Gastrocnemius medialis (tissue), 4 donors: ENCODE measurements around the gene PLXDC2. TPM values are rescaled to one million over a fixed set of nuclear protein-coding genes. Genes with fewer than 3 reads are reported as not detected.

Source experiments
- ATAC-seq, 2 donors: fragments of 150-250 bp; one replicate each; pipeline ENCODE4 v1.9.1; 2016
- DNase-seq, 2 donors: peaks; one replicate each; pipeline ENCODE4 v3.0.0-alpha.2; 2019
- H3K27ac ChIP-seq, 4 donors: fragments of 200-600 bp; sonication (generic); 1 replicate in 1 of 4; 2 replicates in 3 of 4; pipeline ENCODE4 v1.5.1; 2016 to 2018; ENCODE audit warnings: mild to moderate bottlenecking in 2 of 4, moderate library complexity in 1 of 4
- H3K27me3 ChIP-seq, 3 donors: fragments of 200-600 bp; sonication (generic) in 2 of 3; 1 replicate in 1 of 3; 2 replicates in 2 of 3; pipeline versions ENCODE4 v1.5.1 to v1.6.0; 2016 to 2019; ENCODE audit warnings: mild to moderate bottlenecking in 1 of 3, moderate library complexity in 1 of 3
- H3K36me3 ChIP-seq, 2 donors: fragments of 200-600 bp; sonication (generic) in 1 of 2; one replicate each; pipeline ENCODE4 v1.5.1; 2017 to 2018
- H3K4me1 ChIP-seq, 2 donors: fragments of 200-600 bp; sonication (generic) in 1 of 2; one replicate each; pipeline ENCODE4 v1.5.1; 2016 to 2017; ENCODE audit warnings: mild to moderate bottlenecking in 2 of 2
- H3K4me3 ChIP-seq, 4 donors: fragments of 200-600 bp; sonication (generic) in 3 of 4; 1 replicate in 1 of 4; 2 replicates in 3 of 4; pipeline ENCODE4 v1.5.1; 2016 to 2019; ENCODE audit warnings: mild to moderate bottlenecking in 2 of 4
- H3K9me3 ChIP-seq, 3 donors: fragments of 200-600 bp; sonication (generic) in 2 of 3; 1 replicate in 1 of 3; 2 replicates in 2 of 3; pipeline ENCODE4 v1.5.1; 2016 to 2019
- CTCF ChIP-seq, 5 experiments: fragments of 450-650 bp in 3 of 5; fragments of 200-600 bp in 2 of 5; sonication (generic) in 2 of 5; IDR thresholded peaks in 4 of 5; conservative IDR thresholded peaks in 1 of 5; 1 replicate in 4 of 5; 2 replicates in 1 of 5; pipeline ENCODE4 v1.5.1; 2016 to 2019; ENCODE audit warnings: antibody characterized with exemption in 5 of 5, mild to moderate bottlenecking in 3 of 5, moderate library complexity in 3 of 5
- POLR2A ChIP-seq, 2 donors: fragments of 450-650 bp; IDR thresholded peaks; one replicate each; pipeline ENCODE4 v1.6.1; 2017; ENCODE audit warnings: antibody characterized with exemption in 2 of 2, mild to moderate bottlenecking in 2 of 2, moderate library complexity in 2 of 2
- in situ Hi-C, 4 donors: fragments of 200-750 bp; cut with MboI; loops; one replicate each; pipeline versions ENCODE4 v1.15.0 to v1.8.0; 2017; ENCODE audit warnings: low sequenced_read_pairs in 4 of 4
- intact Hi-C: fragments of 100-400 bp; cut with DNase I; formaldehyde crosslinking; loops from one replicate; pipeline ENCODE4 v1.15.1; 2023; ENCODE audit warnings: low total_unique reads
- total RNA-seq, 4 donors: library from RNA; depleted of rRNA; stranded (reverse); fragments of >200 nt; gene quantifications; one replicate each; pipeline versions ENCODE4 v1.1.0 to v1.2.3, GENCODE V29; 2016

Gene PLXDC2
- total RNA-seq, 4 donors from 2014 or later = 13.9 to 19.6 (median 15.0) TPM

GRCh38 chr10:20084451-20084850 lies 268.2 kb downstream of the PLXDC2 start:
- DNase-seq (no peak), ATAC-seq (no peak)
- H3K36me3 ChIP-seq = no peaks in the 10 kb centered on the region
- H3K4me3 ChIP-seq = no peak overlapping the region
- H3K27me3 ChIP-seq = no peaks in the 10 kb centered on the region
- TF ChIP-seq CTCF (IDR thresholded peaks at IDR 0.05 in 4 of 5, conservative IDR thresholded peaks at IDR 0.05 in 1 of 5) = no peak
- TF ChIP-seq POLR2A (IDR thresholded peaks at IDR 0.05) = no peak
- intact Hi-C loops (no loop called here), in situ Hi-C loops (no loop called here)
- no peaks in the 10 kb centered on the region for H3K4me1 ChIP-seq
- H3K27ac ChIP-seq = no peak overlapping the region
- H3K9me3 ChIP-seq = no peaks in the 10 kb centered on the region

GRCh38 chr10:20085115-20085514 lies 268.9 kb downstream of the PLXDC2 start:
- Histone ChIP-seq H3K9me3 (no peaks in the 10 kb centered on the region), H3K27ac (no peak overlapping the region), H3K4me3 (no peak overlapping the region), H3K4me1 (no peaks in the 10 kb centered on the region), H3K36me3 (no peaks in the 10 kb centered on the region), H3K27me3 (no peaks in the 10 kb centered on the region)
- no peak for DNase-seq
- TF ChIP-seq CTCF (IDR thresholded peaks at IDR 0.05 in 4 of 5, conservative IDR thresholded peaks at IDR 0.05 in 1 of 5) = no peak
- no peak for TF ChIP-seq POLR2A (IDR thresholded peaks at IDR 0.05)
- no peak for ATAC-seq
- intact Hi-C loops = no loop called here
- in situ Hi-C loops = no loop called here

GRCh38 chr10:20087353-20087752 lies 271.1 kb downstream of the PLXDC2 start:
- no peaks in the 10 kb centered on the region for H3K36me3 ChIP-seq
- H3K9me3 ChIP-seq = no peaks in the 10 kb centered on the region
- TF ChIP-seq POLR2A (IDR thresholded peaks at IDR 0.05) = no peak
- TF ChIP-seq CTCF (IDR thresholded peaks at IDR 0.05 in 4 of 5, conservative IDR thresholded peaks at IDR 0.05 in 1 of 5) = no peak
- H3K27ac ChIP-seq = no peak overlapping the region
- no peaks in the 10 kb centered on the region for H3K27me3 ChIP-seq
- no peak overlapping the region for H3K4me3 ChIP-seq
- no peaks in the 10 kb centered on the region for H3K4me1 ChIP-seq
- intact Hi-C loops (no loop called here), in situ Hi-C loops (no loop called here)
- DNase-seq (no peak), ATAC-seq (no peak)

GRCh38 chr10:20088061-20088701 lies 271.9 kb downstream of the PLXDC2 start:
- H3K4me3 ChIP-seq = no peak overlapping the region
- intact Hi-C loops = no loop called here
- in situ Hi-C loops = no loop called here
- H3K27me3 ChIP-seq = no peaks in the 10 kb centered on the region
- no peaks in the 10 kb centered on the region for H3K36me3 ChIP-seq
- H3K4me1 ChIP-seq = no peaks in the 10 kb centered on the region
- ATAC-seq = no peak
- no peak for DNase-seq
- no peak overlapping the region for H3K27ac ChIP-seq
- no peaks in the 10 kb centered on the region for H3K9me3 ChIP-seq
- TF ChIP-seq POLR2A (IDR thresholded peaks at IDR 0.05) (no peak), CTCF (IDR thresholded peaks at IDR 0.05 in 4 of 5, conservative IDR thresholded peaks at IDR 0.05 in 1 of 5) (no peak)

GRCh38 chr10:20089879-20090278 lies 273.6 kb downstream of the PLXDC2 start:
- DNase-seq = no peak
- no peak for TF ChIP-seq POLR2A (IDR thresholded peaks at IDR 0.05)
- no peak for TF ChIP-seq CTCF (IDR thresholded peaks at IDR 0.05 in 4 of 5, conservative IDR thresholded peaks at IDR 0.05 in 1 of 5)
- Histone ChIP-seq H3K27ac (no peak overlapping the region), H3K27me3 (no peaks in the 10 kb centered on the region), H3K4me3 (no peak overlapping the region), H3K9me3 (no peaks in the 10 kb centered on the region), H3K36me3 (no peaks in the 10 kb centered on the region), H3K4me1 (no peaks in the 10 kb centered on the region)
- intact Hi-C loops = no loop called here
- ATAC-seq = no peak
- in situ Hi-C loops = no loop called here
